ENCODE data around the gene PLEKHS1. TPM values are rescaled to one million over a fixed set of nuclear protein-coding genes. Genes with fewer than 3 reads are reported as not detected.

PLEKHS1 gene
- total and polyA plus RNA-seq, 4 donors: under 0.01 TPM; not detected in 3

- peak; percentile 37 for DNase-seq (ENCODE audit: low spot score)
- no peaks in the 10 kb centered on the region for H3K36me3 ChIP-seq (ENCODE audit: control insufficient read depth in 4 of 4, insufficient read depth in 3 of 4, low read depth in 1 of 4, low read length in 3 of 4)
- H3K9me3 ChIP-seq (ENCODE audit: control insufficient read depth in 4 of 4, low read length in 3 of 4): no peaks in the 10 kb centered on the region
- TF ChIP-seq RAD21 (IDR thresholded peaks at IDR 0.05) (peak; percentile 71 to 72), FOXA2 (IDR thresholded peaks at IDR 0.05) (no peak), YY1 (IDR thresholded peaks at IDR 0.05) (no peak), ATF3 (IDR thresholded peaks at IDR 0.05) (peak; percentile 86), CTCF (IDR thresholded peaks at IDR 0.05; ENCODE audit: low read depth, low read length, missing input control) (peak; percentile 18), NR2F2 (IDR thresholded peaks at IDR 0.05) (no peak), FOXA1 (IDR thresholded peaks at IDR 0.05) (no peak), HNF4A (conservative IDR thresholded peaks at IDR 0.05) (peak in 1 of 2 donors; percentile 6), JUND (IDR thresholded peaks at IDR 0.05) (no peak)
- H3K27me3 ChIP-seq (ENCODE audit: control insufficient read depth in 4 of 4, insufficient read depth in 4 of 4, low read length in 3 of 4): no peaks in the 10 kb centered on the region
- WGBS: 11% methylated on average over 2 of the region's 2 CpGs
- peaks cover 0 to 8% (median 2%) of the 10 kb centered on the region in 4 donors for H3K4me1 ChIP-seq (ENCODE audit: control insufficient read depth in 4 of 4, insufficient read depth in 4 of 4, low read length in 3 of 4)
- H3K9ac ChIP-seq (ENCODE audit: low read depth in 1 of 2, low read length in 2 of 2): no peak overlapping the region
- no peak overlapping the region for H3K27ac ChIP-seq (ENCODE audit: low read depth in 1 of 2, low read length in 2 of 2)
- no peak overlapping the region for H3K4me3 ChIP-seq (ENCODE audit: low read depth in 1 of 3, low read length in 3 of 3)
These were observed 15.6 kb upstream of the PLEKHS1 start for GRCh38 chr10:113735913-113736312.

GRCh38 chr10:113736576-113736975, 14.9 kb upstream of the PLEKHS1 start:
- Histone ChIP-seq H3K27ac (ENCODE audit: low read depth in 1 of 2, low read length in 2 of 2) (no peak overlapping the region), H3K36me3 (ENCODE audit: control insufficient read depth in 4 of 4, insufficient read depth in 3 of 4, low read depth in 1 of 4, low read length in 3 of 4) (no peaks in the 10 kb centered on the region), H3K4me1 (ENCODE audit: control insufficient read depth in 4 of 4, insufficient read depth in 4 of 4, low read length in 3 of 4) (peaks cover 0 to 8% (median 2%) of the 10 kb centered on the region in 4 donors), H3K27me3 (ENCODE audit: control insufficient read depth in 4 of 4, insufficient read depth in 4 of 4, low read length in 3 of 4) (no peaks in the 10 kb centered on the region), H3K9ac (ENCODE audit: low read depth in 1 of 2, low read length in 2 of 2) (no peak overlapping the region), H3K9me3 (ENCODE audit: control insufficient read depth in 4 of 4, low read length in 3 of 4) (no peaks in the 10 kb centered on the region), H3K4me3 (ENCODE audit: low read depth in 1 of 3, low read length in 3 of 3) (no peak overlapping the region)
- no peak for DNase-seq (ENCODE audit: low spot score)
- WGBS: 26% methylated on average over 1 of the region's 1 CpG
- TF ChIP-seq JUND (IDR thresholded peaks at IDR 0.05) (no peak), MAX (IDR thresholded peaks at IDR 0.05) (no peak), RXRA (IDR thresholded peaks at IDR 0.05) (no peak), YY1 (IDR thresholded peaks at IDR 0.05) (no peak), ATF3 (IDR thresholded peaks at IDR 0.05) (no peak), FOXA2 (IDR thresholded peaks at IDR 0.05) (no peak), REST (IDR thresholded peaks at IDR 0.05) (no peak), SP1 (IDR thresholded peaks at IDR 0.05) (no peak), HNF4G (IDR thresholded peaks at IDR 0.05) (no peak), EGR1 (IDR thresholded peaks at IDR 0.05; ENCODE audit: low read depth in 2 of 2) (no peak), HNF4A (conservative IDR thresholded peaks at IDR 0.05) (no peak), TAF1 (conservative IDR thresholded peaks at IDR 0.05) (no peak), FOXA1 (IDR thresholded peaks at IDR 0.05) (no peak), RAD21 (IDR thresholded peaks at IDR 0.05) (no peak), GABPA (IDR thresholded peaks at IDR 0.05 in 1 of 2, conservative IDR thresholded peaks at IDR 0.05 in 1 of 2) (no peak), CTCF (IDR thresholded peaks at IDR 0.05; ENCODE audit: low read depth, low read length, missing input control) (no peak)

All from liver (tissue), 9 donors.